Fibroblast of skin of abdomen (primary cell): ENCODE data around the gene TAL1.
A peak's percentile ranks its signal among the peaks of the same experiment; 100 is the strongest.
"Not testable (repeated sequence)": the region's sequence is repeated elsewhere in the genome, so short reads cannot be mapped to it uniquely, and the experiment has no call there.

Source experiments
- DNase-seq: peaks from one replicate; pipeline ENCODE4 v3.0.0-alpha.2; 2013

Gene TAL1

GRCh38 chr1:47210666-47211065 lies 21.4 kb downstream of the TAL1 start:
- DNase-seq: no peak

DNA sequence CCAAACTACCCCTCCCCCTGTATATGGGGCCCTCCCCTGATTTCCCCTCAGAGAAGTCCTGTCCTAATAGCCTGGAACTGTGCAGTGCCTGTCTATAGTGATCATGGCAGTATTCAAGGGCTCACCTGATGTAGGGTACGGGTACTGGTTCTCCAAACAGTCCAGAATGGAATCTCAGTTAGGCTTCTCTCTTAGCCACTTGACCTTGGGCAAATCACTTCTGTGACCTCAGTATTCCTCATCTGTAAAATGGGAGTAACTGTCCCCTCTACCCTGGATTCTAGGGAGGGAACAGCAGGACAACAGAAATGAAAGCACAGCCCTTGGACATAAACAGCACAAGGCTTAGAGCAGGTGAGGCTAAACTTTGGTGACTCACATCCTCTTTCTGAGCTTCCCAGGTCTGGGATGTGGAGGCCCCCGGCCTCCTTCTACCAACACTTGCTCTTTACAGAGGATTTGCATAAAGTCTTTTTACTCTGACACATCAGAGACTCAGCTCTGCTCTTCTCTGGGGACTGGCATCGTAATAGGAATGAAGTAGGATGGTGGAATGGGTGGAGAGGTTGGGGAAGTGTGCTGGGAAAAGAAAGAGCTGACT lies 22.2 kb downstream of the TAL1 start:
- DNase-seq: no peak

DNA sequence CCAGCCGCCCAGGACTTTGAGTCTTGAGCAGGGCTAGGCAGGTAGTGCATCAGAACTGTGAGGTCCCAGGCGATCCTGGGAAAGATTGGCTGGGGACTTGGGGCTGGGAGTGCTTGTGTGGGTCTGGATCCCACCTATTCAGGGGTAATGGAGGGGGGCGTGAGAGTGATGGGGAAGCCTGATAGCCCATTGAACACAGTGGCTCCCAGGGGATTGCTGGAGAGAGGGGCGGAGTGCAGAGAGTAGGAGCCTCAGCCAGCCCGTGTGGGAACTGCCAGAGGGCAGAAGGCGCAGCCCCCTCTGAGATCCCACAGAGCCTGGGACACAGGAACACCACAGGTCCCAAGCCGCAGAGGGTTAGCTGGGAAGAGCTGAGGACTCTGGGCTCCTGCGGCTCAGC lies 22.9 kb downstream of the TAL1 start:
- DNase-seq: no peak

- DNase-seq: no peak
Measured at GRCh38 chr1:47208374-47208850, 23.6 kb downstream of the TAL1 start.

GRCh38 chr1:47207803-47208373 lies 24.1 kb downstream of the TAL1 start:
- no peak for DNase-seq

GRCh38 chr1:47205918-47206317 lies 26.1 kb downstream of the TAL1 start:
- DNase-seq: no peak

GRCh38 chr1:47203504-47203903 lies 28.5 kb downstream of the TAL1 start:
- DNase-seq: not testable (repeated sequence)

DNA sequence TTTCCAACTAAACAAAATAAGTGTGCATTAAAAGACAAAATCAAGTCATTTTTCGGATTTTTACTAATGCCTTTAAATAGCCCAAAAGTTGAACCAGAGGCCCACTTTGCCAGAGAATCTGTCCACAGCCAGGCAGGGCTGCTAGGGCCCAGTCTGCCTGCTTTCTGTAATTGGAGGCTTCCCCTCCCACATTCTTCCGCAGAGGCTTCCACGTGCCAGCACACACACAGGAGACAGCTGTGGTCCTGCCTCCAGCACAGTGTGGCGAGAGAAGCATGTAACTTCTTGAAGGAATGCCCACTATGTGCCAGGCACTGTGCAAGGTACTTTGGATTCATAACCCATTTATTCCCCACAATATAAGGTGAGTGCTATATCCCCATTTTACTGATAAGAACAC lies 30.8 kb downstream of the TAL1 start:
- DNase-seq: no peak

GRCh38 chr1:47198214-47198613 lies 33.8 kb downstream of the TAL1 start:
- DNase-seq: no peak

- no peak for DNase-seq
Measured at GRCh38 chr1:47196622-47197021, 35.4 kb downstream of the TAL1 start.

- DNase-seq: not testable (repeated sequence)
Measured at GRCh38 chr1:47195981-47196380, 36.0 kb downstream of the TAL1 start.

DNA sequence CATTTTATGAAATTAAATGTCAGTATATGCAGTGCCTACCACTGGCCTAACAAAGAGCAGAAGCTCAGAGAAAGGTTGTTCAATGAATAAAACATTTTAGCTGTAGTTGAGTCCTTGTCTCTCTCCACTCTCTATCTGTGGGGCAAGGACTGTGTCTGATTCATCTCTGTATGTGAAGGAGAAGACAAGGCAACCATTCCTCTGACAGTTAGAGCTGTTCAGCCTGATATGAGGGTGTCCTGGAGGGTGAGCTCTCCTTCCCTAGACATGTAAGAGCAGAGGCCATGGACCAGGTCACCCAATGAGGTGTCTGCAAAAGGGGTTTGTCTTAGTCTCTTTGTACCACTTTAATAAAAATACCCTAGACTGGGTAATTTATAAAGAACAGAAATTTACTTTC lies 37.7 kb downstream of the TAL1 start:
- no peak for DNase-seq

DNA sequence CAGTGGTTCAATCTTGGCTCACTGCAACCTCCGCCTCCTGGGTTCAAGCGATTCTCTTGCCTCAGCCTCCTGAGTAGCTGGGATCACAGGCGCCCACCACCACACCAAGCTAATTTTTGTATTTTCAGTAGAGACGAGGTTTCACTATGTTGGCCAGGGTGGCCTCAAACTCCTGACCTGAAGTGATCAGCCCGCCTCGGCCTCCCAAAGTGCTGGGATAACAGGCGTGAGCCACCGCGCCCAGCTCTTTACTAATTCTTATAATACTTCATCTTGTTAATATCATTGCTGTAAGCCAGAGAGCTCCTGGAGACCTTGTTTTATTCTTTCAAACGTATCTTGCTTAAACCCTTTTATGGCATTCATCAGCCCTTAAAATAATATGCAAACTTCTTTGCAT lies 38.5 kb downstream of the TAL1 start:
- DNase-seq: not testable (repeated sequence)

- DNase-seq: peak; percentile 61
Measured at GRCh38 chr1:47192458-47193384, 39.3 kb downstream of the TAL1 start.

GRCh38 chr1:47191940-47192457 lies 40.0 kb downstream of the TAL1 start:
- no peak for DNase-seq

DNA sequence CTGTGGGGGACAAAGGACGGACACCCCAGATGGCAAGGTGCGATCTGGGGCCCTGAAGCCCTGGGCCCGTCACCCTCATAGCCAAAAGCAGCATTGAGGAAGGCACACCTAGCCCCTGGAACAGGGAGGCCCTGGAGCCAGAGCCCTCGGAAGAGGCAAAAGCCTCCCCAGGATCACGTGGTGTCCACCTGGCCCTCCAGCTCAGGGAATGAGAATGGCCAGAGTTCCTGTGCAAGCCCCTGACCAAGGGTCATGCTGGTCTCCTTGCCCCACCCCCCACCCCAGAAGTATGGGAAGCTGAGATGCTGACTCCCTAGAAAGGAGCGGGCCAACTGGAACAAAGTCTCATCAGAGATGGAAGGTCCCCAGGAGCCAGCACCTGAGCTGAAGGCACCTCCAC lies 41.2 kb downstream of the TAL1 start:
- DNase-seq: no peak

DNA sequence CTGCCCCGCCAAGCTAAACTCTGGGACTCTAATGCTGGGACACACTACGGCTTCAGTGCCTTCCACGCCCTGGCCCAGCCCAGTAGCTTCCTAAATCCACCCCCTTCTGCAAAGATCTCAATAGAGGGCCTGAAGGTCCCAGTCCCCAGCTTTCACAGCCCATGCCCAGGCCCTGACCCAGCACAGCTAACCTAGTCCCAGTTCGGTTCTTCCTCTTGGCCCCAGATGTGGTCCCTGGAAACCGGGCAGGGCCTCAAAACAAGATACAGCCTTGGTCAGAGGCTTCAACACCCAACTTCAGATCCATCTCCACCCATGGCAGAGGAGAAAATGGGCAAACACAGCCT lies 41.5 kb downstream of the TAL1 start:
- DNase-seq: no peak

- DNase-seq: peak; percentile 50
Measured at GRCh38 chr1:47189844-47190508, 42.0 kb downstream of the TAL1 start, which contains the start of gene PDZK1IP1. Gene PDZK1IP1 (minus strand): TSS chr1:47190036. CDS start chr1:47189932, 104 bp downstream.

DNA sequence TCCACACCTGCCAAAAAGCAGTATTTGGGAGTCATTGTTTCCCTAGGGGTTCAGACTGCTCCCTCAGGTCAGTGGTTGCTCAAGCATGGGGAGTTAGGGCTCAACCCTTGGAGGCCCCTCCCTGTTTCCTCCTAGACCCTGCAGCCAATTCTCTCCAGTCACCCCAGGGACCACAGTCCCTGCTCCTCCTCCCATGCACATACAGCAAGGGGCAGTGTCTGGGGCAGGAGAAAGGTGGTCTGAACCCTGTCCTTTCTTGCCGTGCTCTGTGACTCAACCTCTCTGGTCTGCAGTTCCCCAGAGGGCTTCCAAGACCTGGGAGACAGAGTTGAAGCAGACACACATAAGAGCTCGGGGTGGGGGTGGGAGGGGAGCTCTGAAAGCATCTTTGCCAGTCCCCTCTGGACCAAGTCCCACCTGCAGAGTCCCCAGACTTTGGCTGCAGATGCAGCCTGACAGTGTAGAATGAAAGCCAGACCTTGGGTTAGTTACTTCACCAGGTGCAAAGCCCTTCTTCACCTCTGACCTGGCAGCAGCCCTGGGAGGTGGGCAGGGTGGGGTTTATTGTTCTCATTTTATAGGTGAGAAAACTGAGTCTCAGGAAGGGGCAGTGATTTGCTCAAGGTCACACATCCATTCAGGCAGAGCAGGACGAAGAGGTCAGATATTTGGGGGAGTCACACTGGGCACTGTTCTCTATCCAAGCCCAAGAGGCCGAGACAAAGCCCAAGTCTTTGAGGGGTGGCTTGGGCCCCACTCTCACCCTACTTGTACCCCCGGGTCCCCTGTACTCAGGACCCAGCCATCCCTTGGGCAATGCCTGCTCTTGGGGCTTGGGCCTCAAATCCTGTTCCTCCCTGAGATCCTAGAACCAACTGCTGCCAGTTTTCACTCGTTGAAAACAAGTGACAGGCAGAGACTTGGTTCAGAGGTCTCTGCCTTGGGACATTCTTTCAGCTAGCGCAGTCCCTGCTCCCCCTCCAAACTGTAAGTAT lies 42.9 kb downstream of the TAL1 start:
- DNase-seq: no peak

DNA sequence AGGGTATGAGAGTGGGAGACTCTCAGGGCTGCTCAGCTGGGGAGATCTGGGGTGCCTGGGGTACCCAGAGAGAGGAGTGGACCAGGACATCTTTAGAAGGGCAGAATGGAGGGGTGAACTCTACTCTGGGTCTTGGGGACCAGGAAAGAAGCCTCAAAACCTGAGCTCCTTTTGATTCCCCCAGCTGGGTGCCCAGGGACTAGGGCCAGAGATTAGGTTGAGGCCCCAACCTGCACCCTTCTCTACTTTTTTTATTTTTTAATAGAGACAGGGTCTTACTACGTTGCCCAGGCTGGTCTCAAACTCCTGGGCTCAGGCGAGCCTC lies 44.1 kb downstream of the TAL1 start:
- DNase-seq: no peak

DNA sequence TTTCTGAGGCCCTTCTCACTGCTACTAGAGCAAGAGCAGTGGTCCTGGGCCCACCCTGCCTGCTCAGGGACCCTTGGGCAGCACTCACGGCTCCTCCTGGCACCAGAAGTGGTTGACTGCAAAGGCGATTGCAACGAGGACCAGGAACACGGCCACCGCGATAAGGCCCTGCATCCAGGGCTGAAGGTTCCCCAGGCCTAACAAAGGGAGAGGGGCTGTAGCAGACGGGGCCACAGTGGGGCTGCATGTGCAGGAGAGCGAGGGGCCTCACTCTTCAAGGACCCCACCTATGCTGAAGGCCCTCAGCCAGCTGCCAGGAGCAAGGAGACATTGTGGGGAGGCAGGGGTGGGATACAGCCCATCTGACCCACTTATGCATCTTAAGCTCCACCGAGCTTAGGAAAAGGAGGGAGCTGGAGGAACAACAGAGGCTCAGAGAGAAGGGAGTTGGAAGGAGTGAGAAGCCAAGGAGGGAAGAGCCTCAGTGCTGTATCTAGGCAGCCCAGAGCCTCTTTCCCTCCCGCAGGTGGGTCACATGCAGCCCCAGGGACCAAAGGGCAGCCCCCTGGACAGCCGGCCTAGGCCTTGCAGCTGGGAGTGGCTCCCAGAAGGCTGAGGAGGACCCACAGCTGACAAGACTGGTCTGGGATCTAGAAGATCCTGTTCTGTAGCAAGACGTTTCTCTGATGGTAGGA lies 44.6 kb downstream of the TAL1 start:
- DNase-seq: no peak
